Smooth muscle cell of the coronary artery (primary cell): Measurements from ENCODE around the gene OR11H7. TPM values are rescaled to one million over a fixed set of nuclear protein-coding genes. Genes with fewer than 3 reads are reported as not detected.

ENCODE experiments used
- total RNA-seq: library from RNA; depleted of rRNA; stranded (reverse); fragments of >200 nt; gene quantifications from 2 replicates; pipeline ENCODE4 v1.2.3, GENCODE V29; 2014; ENCODE audit warnings: low replicate concordance

The OR11H7 gene
- total RNA-seq = not detected in 2 replicates

GRCh38 chr14:20228681-20229080, at the start of gene OR11H7:
Gene OR11H7, plus strand, starts transcription at chr14:20228981.

GRCh38 chr14:20190596-20190995, 38.2 kb upstream of the OR11H7 start, which contains the start of gene OR11G2:
Gene OR11G2, plus strand, starts transcription at chr14:20190896. Its CDS starts 6,542 bp downstream, at chr14:20197438.

GRCh38 chr14:20223410-20223809, 5.4 kb upstream of the OR11H7 start, which contains the start of gene OR11H6:
Gene OR11H6, plus strand, starts transcription at chr14:20223710. Its CDS starts 0 bp downstream, at chr14:20223710.

Other genes starting within 250 kb of the OR11H7 start
- not detected in 2 replicates for gene OR4Q2, start 226.8 kb upstream of the OR11H7 start, total RNA-seq
- gene OR4K14, start 209.7 kb upstream of the OR11H7 start, total RNA-seq = not detected in 2 replicates
- not detected in 2 replicates for gene OR4K13, start 192.9 kb upstream of the OR11H7 start, total RNA-seq
- not detected in 2 replicates for gene OR4L1, start 168.9 kb upstream of the OR11H7 start, total RNA-seq
- gene OR4K17, start 118.2 kb upstream of the OR11H7 start, total RNA-seq = not detected in 2 replicates
- gene OR4N5, start 90.2 kb upstream of the OR11H7 start, total RNA-seq = not detected in 2 replicates
- not detected in 2 replicates for gene OR11G2, start 38.1 kb upstream of the OR11H7 start, total RNA-seq
- not detected in 2 replicates for gene OR11H6, start 5.3 kb upstream of the OR11H7 start, total RNA-seq
- not detected in 2 replicates for gene OR11H4, start 10.3 kb downstream of the OR11H7 start, total RNA-seq
- gene TTC5, start 77.0 kb downstream of the OR11H7 start, total RNA-seq = 21.8 and 53.5 TPM in 2 replicates
- 31.5 and 46.5 TPM in 2 replicates for gene CCNB1IP1, start 104.3 kb downstream of the OR11H7 start, total RNA-seq
- gene PARP2, start 114.7 kb downstream of the OR11H7 start, total RNA-seq = 5.5 and 6.7 TPM in 2 replicates
- gene TEP1, start 184.5 kb downstream of the OR11H7 start, total RNA-seq = 13.6 and 13.8 TPM in 2 replicates
- 0.23 TPM in 1 of 2 replicates, not detected in the other for gene KLHL33, start 207.2 kb downstream of the OR11H7 start, total RNA-seq
- gene OSGEP, start 225.8 kb downstream of the OR11H7 start, total RNA-seq = 23.1 and 32.9 TPM in 2 replicates
- gene APEX1, start 226.2 kb downstream of the OR11H7 start, total RNA-seq = 74.9 and 95.9 TPM in 2 replicates
- 17.0 and 19.8 TPM in 2 replicates for gene PIP4P1, start 232.5 kb downstream of the OR11H7 start, total RNA-seq
- gene PNP, start 240.4 kb downstream of the OR11H7 start, total RNA-seq = 26.4 and 48.6 TPM in 2 replicates